SKM-1 treated with dmso at 0.1 percent for 144 hours (cell line): ENCODE measurements around the gene FAM107B.

ENCODE experiments used
- DNase-seq: peaks from one replicate; lab custom pipeline; 2025; ENCODE audit not compliant: unreplicated experiment; lab: John Stamatoyannopoulos, UW

The FAM107B gene

DNA sequence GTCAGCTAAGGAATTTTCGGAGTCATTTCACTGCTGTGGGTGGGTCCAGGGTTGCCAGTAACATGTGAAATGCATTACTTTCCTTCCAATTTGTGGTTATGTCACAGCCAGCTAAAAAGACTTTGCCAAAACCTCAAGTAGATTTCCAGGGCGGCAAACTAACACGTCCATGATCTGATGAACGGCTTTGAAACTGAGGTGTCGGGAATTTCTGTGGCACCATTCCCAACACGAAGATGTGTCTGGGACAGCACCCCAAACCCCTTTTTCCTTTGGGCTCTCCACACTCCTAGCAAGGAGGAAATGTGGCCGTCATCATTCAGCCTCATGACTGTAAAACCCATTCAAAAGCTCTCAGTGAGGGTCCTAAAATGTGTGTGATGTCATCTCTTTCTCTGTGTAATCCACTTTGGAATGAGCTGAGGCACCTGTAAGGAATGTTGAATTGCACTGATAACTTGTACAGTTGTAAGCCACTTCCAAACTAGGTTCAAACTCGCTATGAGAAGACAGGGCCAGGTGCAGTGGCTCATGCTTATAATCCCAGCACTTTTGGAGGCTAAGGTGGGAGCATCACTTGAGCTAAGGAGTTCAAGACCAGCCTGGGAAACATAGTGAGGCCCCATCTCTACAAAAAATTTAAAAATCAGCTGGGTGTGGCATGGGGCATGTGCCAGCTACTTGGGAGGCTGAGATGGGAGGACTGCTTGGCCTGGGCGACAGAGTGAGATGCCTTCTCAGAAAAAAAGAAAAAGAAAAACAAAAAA, 297.9 kb downstream of the FAM107B start:
- DNase-seq: no peak

DNA sequence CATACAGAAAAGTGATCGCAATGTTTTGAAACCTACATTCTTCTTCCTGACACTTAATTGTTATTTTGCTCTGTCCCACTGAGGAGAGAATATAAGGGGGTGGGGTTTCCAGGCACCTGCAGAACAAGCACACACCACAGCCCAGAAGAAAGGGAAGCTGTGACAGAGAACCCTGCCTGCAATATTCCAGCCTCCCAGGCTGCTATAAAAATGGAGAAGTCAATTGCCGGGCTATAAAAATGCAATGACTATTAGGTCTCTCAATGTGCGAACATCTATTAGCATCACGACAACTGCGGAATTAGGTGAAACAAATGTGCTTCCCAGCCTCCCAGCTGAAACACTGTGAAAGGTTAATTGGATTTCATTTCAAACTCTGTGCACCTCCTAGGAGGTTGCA, 298.7 kb downstream of the FAM107B start:
- DNase-seq: no peak

DNA sequence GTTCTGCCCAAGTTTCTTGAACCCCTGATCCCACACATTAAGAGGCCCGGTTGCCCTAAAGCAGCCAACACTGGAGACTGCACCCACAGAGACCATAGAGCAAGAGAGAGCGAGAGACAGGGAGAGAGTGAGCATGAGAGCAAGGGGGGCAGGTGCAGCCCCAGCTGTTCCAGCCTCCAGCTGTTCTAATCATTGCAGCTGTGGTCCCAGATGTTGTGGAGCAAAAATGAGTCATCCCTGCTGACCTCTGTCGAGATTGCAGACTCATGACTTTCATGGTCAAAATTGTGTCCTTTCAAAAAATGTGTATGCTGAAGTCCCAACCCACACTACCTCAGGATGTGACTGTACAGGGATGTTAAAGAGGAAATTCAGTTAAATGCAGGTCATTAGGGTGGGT, 300.0 kb downstream of the FAM107B start:
- no peak for DNase-seq

DNA sequence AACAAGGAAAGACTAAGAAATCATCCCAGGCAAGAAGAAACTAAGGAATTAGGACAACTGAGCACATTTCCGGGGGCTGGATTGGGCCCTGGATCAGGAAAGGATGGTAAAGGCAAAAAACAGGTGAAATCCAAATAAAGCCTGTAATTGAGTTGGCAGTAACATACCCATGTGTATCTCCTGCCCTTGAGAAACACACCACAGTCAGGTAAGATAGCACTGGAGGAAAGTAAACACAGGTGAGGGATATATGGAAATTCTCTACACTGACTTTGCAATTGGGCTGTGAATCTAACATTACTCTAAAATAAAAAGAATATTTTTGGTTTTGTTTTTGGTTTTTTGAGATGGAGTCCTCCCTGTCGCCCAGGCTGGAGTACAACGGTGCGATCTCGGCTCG, 303.8 kb downstream of the FAM107B start:
- DNase-seq: no peak

DNA sequence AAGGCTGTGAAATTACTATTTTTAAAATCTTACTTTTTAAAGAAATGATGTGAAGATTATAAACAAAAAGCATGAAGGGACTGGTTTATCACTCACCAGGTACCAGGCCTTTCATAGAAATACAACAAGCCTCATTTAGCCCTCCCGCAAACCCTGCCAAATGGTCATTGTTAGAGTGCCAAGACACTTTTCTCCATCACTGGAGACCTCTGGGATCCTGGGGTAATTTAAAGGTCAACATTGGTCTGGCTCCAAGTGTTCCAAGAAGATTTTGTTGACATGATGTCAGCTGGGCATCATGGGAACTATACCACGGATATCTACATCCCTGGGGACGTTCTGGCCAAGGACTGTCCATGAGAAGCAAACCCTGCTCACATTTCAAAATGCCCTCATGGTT, 306.0 kb downstream of the FAM107B start:
- DNase-seq: no peak
